HepG2 (cell line): ENCODE results near the gene ANKAR. TPM values are rescaled to one million over a fixed set of nuclear protein-coding genes. Genes with fewer than 3 reads are reported as not detected.

Experiments
- ESRRA ChIP-seq: sonication (generic); formaldehyde crosslinking; IDR thresholded peaks from 2 replicates; pipeline ENCODE4 v1.5.1; 2020; ENCODE audit warnings: mild to moderate bottlenecking, low read depth, missing genetic modification reagents
- FOXO1 ChIP-seq: sonication (generic); formaldehyde crosslinking; IDR thresholded peaks from 2 replicates; pipeline ENCODE4 v1.4.0; 2020; ENCODE audit warnings: missing genetic modification reagents
- HBP1 ChIP-seq: IDR thresholded peaks from 2 replicates; pipeline ENCODE4 v1.6.1; 2016; ENCODE audit warnings: low read depth, control low read depth
- PHF8 ChIP-seq: sonication (generic); formaldehyde crosslinking; IDR thresholded peaks from 2 replicates; pipeline ENCODE4 v1.5.0; 2020; ENCODE audit warnings: missing genetic modification reagents
- PITX1 ChIP-seq: sonication (generic); formaldehyde crosslinking; IDR thresholded peaks from 2 replicates; pipeline ENCODE4 v1.5.1; 2020; ENCODE audit warnings: mild to moderate bottlenecking, missing genetic modification reagents
- RORA ChIP-seq: sonication (generic); formaldehyde crosslinking; IDR thresholded peaks from 2 replicates; pipeline ENCODE4 v1.5.0; 2020; ENCODE audit warnings: mild to moderate bottlenecking, missing genetic modification reagents, moderate library complexity
- SAFB2 ChIP-seq: sonication (generic); formaldehyde crosslinking; IDR thresholded peaks from 2 replicates; pipeline ENCODE4 v1.5.1; 2020; ENCODE audit warnings: missing genetic modification reagents, low read depth, mild to moderate bottlenecking, borderline replicate concordance
- ZNF383 ChIP-seq: sonication (generic); formaldehyde crosslinking; IDR thresholded peaks from 2 replicates; pipeline ENCODE4 v1.4.0; 2020; ENCODE audit warnings: missing genetic modification reagents, mild to moderate bottlenecking, borderline replicate concordance
- ZNF407 ChIP-seq: sonication (generic); formaldehyde crosslinking; IDR thresholded peaks from one replicate; pipeline ENCODE4 v1.5.1; 2020; ENCODE audit warnings: mild to moderate bottlenecking, missing genetic modification reagents; ENCODE audit errors: not compliant biosample characterization
- polyA plus RNA-seq, 8 experiments: library from polyadenylated mRNA; depleted of rRNA in 3 of 8; stranded (reverse) in 7 of 8; unstranded in 1 of 8; fragments of >200 nt; fragmentation: Illumina TruSeq in 4 of 8; extraction: Trizol in 4 of 8; gene quantifications; 2 replicates each; pipeline versions ENCODE4 v1.2.1 to v1.2.3, GENCODE V29; 2011 to 2016; ENCODE audit warnings: low read depth in 4 of 8, missing spikeins in 1 of 8, mixed read lengths in 1 of 8; ENCODE audit not compliant: insufficient read depth in 1 of 8
- total RNA-seq, 5 experiments: library from RNA; depleted of rRNA; stranded (reverse); fragments of >200 nt; fragmentation: Illumina TruSeq; extraction: Trizol; gene quantifications; 2 replicates each; pipeline ENCODE4 v1.2.3, GENCODE V29; 2016; ENCODE audit warnings: low read depth in 1 of 5
- TF ChIP-seq, protein P1 (sequence below): IDR thresholded peaks from 2 replicates; pipeline ENCODE4 v1.6.1; 2016; ENCODE audit warnings: low read depth, missing genetic modification reagents, missing compliant biosample characterization
- TF ChIP-seq, protein P2 (sequence below): sonication (generic); formaldehyde crosslinking; IDR thresholded peaks from 2 replicates; pipeline ENCODE4 v1.4.0; 2020; ENCODE audit warnings: mild to moderate bottlenecking, missing genetic modification reagents

Gene ANKAR
- total and polyA plus RNA-seq, 2 of the 13 experiments (the other 11 are each of a cell fraction or from before 2014, with no cell fraction given), result 3.6 to 5.0 TPM

DNA sequence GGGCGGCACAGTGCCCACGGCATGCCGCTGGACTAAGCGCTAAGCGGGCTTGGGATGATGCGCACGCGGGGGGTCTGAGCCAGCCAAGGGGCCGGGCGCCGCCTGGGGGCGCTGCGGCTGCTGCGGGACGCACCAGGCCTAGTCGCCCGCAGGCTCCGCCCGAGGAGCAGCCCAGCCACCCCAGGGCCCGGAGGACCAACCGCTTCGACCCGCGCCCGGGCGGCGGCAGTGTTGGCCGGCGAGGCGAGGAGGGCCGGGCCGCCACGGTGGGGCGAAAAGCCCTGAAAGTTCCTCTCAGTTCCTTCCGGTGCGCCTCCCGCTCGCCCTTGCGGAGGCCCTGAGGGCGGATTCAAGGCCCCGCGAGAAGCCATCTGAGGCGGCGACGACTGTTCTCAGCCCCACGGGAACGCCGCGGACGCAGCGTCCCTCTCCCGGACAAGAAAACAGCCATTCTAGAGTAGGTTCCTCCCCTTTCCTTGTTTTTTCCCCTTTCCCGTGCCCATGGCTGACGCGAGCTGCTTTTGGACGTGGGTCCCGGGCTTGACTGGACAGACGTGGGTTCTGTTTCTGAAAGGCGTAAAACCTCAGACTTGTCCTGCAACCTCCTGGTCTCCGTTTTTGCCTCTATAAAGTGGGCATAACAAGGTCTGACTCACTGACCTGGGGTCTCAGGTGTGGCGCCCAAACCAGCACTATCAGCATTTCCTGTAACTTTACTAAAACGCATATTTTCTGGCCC, at the start of gene ANKAR (continued):
- peak; percentile 95 for TF ChIP-seq SAFB2 (CRISPR knock-in tag)
- TF ChIP-seq ZNF383 (CRISPR knock-in tag), result peak; percentile 95; the same call in 1 of the 2 replicates
- TF ChIP-seq, protein P1, sequence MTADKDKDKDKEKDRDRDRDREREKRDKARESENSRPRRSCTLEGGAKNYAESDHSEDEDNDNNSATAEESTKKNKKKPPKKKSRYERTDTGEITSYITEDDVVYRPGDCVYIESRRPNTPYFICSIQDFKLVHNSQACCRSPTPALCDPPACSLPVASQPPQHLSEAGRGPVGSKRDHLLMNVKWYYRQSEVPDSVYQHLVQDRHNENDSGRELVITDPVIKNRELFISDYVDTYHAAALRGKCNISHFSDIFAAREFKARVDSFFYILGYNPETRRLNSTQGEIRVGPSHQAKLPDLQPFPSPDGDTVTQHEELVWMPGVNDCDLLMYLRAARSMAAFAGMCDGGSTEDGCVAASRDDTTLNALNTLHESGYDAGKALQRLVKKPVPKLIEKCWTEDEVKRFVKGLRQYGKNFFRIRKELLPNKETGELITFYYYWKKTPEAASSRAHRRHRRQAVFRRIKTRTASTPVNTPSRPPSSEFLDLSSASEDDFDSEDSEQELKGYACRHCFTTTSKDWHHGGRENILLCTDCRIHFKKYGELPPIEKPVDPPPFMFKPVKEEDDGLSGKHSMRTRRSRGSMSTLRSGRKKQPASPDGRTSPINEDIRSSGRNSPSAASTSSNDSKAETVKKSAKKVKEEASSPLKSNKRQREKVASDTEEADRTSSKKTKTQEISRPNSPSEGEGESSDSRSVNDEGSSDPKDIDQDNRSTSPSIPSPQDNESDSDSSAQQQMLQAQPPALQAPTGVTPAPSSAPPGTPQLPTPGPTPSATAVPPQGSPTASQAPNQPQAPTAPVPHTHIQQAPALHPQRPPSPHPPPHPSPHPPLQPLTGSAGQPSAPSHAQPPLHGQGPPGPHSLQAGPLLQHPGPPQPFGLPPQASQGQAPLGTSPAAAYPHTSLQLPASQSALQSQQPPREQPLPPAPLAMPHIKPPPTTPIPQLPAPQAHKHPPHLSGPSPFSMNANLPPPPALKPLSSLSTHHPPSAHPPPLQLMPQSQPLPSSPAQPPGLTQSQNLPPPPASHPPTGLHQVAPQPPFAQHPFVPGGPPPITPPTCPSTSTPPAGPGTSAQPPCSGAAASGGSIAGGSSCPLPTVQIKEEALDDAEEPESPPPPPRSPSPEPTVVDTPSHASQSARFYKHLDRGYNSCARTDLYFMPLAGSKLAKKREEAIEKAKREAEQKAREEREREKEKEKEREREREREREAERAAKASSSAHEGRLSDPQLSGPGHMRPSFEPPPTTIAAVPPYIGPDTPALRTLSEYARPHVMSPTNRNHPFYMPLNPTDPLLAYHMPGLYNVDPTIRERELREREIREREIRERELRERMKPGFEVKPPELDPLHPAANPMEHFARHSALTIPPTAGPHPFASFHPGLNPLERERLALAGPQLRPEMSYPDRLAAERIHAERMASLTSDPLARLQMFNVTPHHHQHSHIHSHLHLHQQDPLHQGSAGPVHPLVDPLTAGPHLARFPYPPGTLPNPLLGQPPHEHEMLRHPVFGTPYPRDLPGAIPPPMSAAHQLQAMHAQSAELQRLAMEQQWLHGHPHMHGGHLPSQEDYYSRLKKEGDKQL (CRISPR knock-in tag), result no peak
- peak; percentile 66 for TF ChIP-seq PITX1
- TF ChIP-seq ESRRA (CRISPR knock-in tag), result peak; percentile 85
- TF ChIP-seq HBP1 (CRISPR knock-in tag), result no peak
- TF ChIP-seq FOXO1 (CRISPR knock-in tag), result peak; percentile 54; the same call in 1 of the 2 replicates
- TF ChIP-seq PHF8, result peak; percentile 97
- TF ChIP-seq, protein P2, sequence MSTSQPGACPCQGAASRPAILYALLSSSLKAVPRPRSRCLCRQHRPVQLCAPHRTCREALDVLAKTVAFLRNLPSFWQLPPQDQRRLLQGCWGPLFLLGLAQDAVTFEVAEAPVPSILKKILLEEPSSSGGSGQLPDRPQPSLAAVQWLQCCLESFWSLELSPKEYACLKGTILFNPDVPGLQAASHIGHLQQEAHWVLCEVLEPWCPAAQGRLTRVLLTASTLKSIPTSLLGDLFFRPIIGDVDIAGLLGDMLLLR (CRISPR knock-in tag), result peak; percentile 86; the same call in 1 of the 2 replicates
- TF ChIP-seq RORA (CRISPR knock-in tag), result 0 out of 2 replicates have a peak, but pooled peaks have one; percentile 47
- TF ChIP-seq ZNF407 (CRISPR knock-in tag), result peak; percentile 97
